GM21423 (cell line): ENCODE results near the gene NKD2.
"Not testable (repeated sequence)": the region's sequence is repeated elsewhere in the genome, so short reads cannot be mapped to it uniquely, and the experiment has no call there.

Experiments
- ATAC-seq: cut with Tn5 transposase; IDR thresholded peaks from one replicate; pipeline ENCODE4 v1.9.1; 2021; ENCODE audit warnings: mild to moderate bottlenecking, moderate library complexity; ENCODE audit not compliant: unreplicated experiment

Gene NKD2

GRCh38 chr5:1012900-1013237 lies 4.3 kb downstream of the NKD2 start:
- no peak for ATAC-seq

- ATAC-seq, result no peak
Observed at GRCh38 chr5:1013238-1013947, 4.8 kb downstream of the NKD2 start.

- ATAC-seq, result no peak
Observed at GRCh38 chr5:1013948-1014301, 5.3 kb downstream of the NKD2 start.

GRCh38 chr5:1014346-1014745 lies 5.7 kb downstream of the NKD2 start:
- ATAC-seq, result no peak

- ATAC-seq, result no peak
Observed at GRCh38 chr5:1014781-1015221, 6.2 kb downstream of the NKD2 start.

- ATAC-seq, result no peak
Observed at GRCh38 chr5:1015507-1015906, 6.9 kb downstream of the NKD2 start.

GRCh38 chr5:1016036-1016435 lies 7.4 kb downstream of the NKD2 start:
- no peak for ATAC-seq

- no peak for ATAC-seq
Observed at GRCh38 chr5:1016476-1016875, 7.9 kb downstream of the NKD2 start.

GRCh38 chr5:1017056-1017455 lies 8.5 kb downstream of the NKD2 start:
- no peak for ATAC-seq

- ATAC-seq, result no peak
Observed at GRCh38 chr5:1017691-1018455, 9.3 kb downstream of the NKD2 start.

GRCh38 chr5:1018596-1018995 lies 10.0 kb downstream of the NKD2 start:
- no peak for ATAC-seq

GRCh38 chr5:1019001-1019905 lies 10.7 kb downstream of the NKD2 start:
- no peak for ATAC-seq

- ATAC-seq, result no peak
Observed at GRCh38 chr5:1020452-1020961, 11.9 kb downstream of the NKD2 start.

- no peak for ATAC-seq
Observed at GRCh38 chr5:1021136-1021968, 12.8 kb downstream of the NKD2 start.

GRCh38 chr5:1021969-1022336 lies 13.4 kb downstream of the NKD2 start:
- ATAC-seq, result not testable (repeated sequence)

- ATAC-seq, result no peak
Observed at GRCh38 chr5:1026700-1027621, 18.4 kb downstream of the NKD2 start.

GRCh38 chr5:1027631-1028441 lies 19.2 kb downstream of the NKD2 start:
- no peak for ATAC-seq

- no peak for ATAC-seq
Observed at GRCh38 chr5:1028481-1029281, 20.1 kb downstream of the NKD2 start.
